GM21390 (cell line): ENCODE measurements around the gene MTA1.

Experiments
- ATAC-seq: cut with Tn5 transposase; IDR thresholded peaks from one replicate; pipeline ENCODE4 v1.9.1; 2021; ENCODE audit not compliant: unreplicated experiment

Gene MTA1

DNA sequence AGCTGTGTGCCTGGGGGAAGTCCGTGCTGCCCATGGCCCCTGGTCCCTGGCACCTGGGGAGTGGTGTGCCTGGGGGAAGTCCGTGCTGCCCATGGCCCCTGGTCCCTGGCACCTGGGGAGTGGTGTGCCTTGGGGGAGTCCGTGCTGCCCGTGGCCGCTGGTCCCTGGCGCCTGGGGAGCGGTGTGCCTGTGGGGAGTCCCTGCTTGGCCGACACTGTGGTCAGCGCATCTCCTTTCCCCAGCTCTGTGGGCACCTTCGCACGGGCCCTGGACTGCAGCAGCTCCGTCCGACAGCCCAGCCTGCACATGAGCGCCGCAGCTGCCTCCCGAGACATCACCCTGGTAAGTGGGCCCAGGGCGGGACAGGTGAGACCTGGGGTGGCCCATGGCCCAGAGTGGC is 40.5 kb downstream of the MTA1 start:
- no peak for ATAC-seq

DNA sequence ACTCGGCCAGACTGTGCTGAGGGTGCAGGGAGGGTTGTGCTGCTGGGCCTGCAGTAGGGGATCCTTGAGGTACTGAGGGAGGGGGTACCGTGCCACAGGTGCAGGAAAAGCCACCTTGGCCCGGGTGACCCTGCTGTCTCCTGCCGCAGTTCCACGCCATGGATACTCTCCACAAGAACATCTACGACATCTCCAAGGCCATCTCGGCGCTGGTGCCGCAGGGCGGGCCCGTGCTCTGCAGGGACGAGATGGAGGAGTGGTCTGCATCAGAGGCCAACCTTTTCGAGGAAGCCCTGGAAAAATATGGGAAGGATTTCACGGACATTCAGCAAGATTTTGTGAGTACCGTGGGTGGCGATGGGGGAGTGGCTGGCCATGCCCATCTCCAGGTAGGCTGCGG is 41.0 kb downstream of the MTA1 start:
- no peak for ATAC-seq

DNA sequence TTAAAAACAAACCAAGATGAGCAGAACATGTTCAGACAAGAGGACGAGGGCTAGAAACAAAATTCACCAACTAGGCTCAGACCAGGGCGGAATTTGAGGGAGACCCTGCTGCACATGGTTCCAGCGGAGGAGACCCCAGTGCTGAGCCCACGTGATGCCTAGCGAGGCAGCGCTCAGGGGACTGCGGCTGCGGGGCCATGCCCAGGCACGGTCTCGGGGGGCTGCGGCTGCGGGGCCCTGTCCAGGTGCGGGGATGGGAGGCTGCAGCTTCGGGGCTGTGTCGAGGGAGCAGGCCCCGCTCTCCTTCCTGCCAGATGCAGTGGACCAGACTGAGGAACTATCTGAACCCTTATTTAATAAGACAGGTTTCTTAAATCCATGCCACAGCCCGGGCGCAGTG is 42.3 kb downstream of the MTA1 start:
- no peak for ATAC-seq

DNA sequence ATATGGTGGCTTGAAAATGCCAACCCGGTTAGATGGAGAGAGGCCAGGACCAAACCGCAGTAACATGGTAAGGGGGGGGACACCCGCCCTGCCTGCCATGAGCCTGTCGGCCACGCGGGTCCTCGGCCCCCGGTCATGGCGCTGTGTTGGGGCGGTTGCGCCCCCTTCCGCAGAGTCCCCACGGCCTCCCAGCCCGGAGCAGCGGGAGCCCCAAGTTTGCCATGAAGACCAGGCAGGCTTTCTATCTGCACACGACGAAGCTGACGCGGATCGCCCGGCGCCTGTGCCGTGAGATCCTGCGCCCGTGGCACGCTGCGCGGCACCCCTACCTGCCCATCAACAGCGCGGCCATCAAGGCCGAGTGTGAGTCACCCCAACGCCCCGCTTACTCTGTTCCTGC is 44.9 kb downstream of the MTA1 start:
- no peak for ATAC-seq

DNA sequence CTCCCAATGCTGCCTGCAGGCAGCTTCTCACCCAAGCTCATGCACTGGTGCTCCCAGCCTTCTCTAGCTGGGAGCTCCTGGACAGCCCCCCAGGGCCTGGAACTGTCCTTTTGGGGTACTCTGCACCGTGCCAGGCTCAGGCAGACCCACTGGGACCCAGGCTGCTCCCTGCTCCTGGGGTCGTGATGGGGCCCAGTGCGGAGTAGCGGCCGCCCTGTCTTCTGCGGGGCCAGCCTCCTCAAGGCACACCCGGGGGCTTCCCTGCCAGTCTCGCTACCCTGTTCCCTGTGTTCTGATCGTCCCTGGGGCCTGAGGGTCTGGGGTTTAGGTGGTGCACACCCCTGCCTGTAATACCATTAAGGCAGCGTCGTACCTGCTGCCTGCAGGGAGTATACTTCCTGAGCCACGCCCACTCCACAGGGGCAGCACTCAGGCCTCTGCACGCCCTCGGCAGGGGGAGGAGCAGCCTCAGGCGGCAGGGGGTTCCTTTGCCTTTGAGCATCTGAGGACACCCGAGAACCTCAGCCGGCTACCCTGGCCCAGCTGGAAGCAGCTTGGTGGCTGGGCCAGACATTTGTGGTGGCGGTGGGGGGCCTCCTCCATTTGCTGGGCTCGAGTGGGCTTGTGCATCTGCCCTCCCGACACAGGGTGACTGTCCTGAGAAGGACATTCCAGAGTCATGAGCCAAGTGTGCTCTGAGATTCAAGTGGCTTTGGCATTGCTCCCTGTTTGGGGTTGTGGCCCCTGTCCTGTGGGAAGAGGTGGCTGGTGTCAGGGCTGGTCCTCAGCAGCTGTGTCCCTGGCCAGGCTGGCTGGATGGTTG is 45.8 kb downstream of the MTA1 start:
- no peak for ATAC-seq

DNA sequence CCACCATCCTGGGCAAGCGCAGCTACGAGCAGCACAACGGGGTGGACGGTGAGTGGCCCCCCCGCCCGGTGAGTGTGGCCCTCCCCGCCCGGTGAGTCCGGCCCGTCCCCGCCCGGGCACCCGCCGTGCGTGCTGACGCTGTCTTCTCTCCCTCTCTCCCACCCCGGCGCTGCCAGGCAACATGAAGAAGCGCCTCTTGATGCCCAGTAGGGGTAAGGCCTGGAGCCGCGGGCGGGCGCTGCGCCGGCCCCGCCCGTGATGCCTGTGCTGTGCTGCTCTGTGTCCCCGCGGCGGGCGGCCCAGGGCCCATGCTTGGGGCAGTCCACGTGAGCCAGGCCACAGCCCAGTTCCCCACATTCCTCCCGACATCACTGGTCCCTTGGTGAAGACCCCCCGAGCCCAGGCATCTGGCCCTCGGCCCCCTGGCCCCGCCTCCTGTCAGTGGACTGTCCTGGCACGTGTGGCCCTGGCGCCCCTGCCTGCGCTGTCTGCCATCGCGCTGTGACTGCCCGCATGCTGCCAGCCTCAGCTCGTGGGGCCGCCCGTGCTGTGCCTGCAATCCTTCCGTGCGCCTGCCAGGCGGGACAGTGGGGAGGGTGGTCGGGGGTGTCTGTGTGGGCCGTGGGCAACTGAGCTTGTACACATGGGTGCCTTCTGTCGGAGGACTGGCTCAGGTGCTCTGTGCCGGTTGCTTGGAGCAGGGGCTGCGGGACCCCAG is 47.1 kb downstream of the MTA1 start:
- ATAC-seq, result no peak

DNA sequence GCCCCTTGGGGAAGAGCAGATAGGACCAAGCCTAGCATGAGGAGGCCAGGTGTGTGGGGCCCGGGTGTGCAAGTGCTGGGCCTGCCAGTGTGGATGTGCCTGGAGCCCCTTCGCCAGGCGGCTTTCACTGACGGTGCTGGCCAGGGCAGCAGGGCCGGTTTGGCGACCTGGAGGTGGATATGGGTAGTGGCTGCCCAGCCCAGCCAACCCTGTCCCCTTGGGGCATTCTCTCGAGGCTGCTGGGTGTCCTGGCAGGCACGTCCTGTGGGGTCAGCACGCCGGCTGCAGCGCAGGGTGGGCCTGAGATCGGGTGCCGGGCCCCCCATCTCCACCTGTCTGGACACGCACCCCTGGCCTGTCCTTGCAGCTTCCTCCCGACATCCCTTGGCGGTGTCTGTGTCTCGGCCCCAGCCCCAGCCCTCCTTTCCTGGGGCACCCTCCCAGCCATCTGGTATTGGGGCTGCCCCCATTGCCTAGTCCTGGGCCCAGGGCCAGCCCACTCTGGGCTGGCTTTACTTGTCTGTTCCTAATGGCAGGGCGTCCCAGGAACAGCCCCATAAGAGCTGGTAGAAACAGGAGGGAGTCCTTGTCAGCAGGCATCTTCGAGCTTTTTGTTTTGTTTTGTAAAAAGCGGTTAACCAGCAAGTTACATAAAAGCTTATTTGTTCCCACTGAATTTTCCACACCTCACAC is 47.8 kb downstream of the MTA1 start:
- ATAC-seq, result no peak

DNA sequence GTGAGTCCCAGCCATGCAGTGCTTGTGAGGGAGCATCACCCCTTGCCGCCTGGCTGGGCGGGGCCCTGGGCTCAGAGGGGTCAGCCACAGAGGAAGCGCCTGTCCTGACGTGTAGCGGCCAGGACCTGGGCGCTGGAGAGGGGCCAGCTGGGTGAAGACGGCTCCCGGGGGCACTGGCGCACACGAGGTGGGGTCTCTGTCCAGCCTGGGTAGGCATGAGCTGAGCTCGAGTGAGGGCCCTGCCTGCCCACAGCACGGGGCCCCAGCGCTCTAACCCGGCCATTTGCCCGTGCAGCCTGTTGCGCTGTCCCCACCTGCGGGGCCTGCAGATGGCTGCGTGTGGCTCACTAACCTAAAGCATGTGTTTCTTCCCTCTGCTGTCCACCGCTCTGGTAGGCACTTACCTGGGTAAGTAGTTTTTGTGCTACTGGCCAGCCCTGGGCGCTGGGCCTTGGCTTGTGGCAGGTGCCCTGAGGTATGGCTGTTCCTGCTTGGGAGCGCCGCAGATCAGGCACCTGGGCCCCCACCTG is 48.4 kb downstream of the MTA1 start:
- ATAC-seq, result no peak

DNA sequence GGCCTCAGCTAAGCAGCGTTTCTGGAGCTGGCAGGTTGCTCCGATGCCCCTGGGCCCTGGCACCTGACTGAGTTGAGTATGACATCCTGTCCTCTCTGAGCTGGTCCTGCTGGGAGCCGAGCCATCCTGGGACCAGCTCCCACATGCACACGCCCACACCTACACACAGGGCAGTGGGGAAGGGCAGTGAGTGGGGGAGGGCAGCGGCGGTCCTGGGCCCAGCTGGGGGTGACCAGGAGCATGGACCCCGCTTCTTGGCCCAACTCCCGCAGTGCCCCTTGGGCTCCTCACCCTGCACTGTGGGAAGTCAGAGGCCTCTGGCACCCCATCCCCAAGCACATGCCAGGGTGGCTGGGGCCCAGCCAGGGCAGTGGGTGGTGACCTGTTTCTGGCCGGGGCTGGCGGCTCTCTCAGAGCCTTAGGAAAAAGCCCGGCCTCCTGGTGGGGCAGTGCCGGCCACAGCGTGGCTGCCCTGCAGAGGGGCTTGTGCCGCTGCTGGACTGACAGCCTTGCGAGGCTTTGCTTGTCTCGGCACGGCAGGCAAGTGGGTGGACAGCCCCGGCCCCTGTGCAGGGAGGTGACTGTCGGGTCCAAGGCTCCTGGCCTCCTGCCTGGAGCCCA is 49.1 kb downstream of the MTA1 start:
- no peak for ATAC-seq

DNA sequence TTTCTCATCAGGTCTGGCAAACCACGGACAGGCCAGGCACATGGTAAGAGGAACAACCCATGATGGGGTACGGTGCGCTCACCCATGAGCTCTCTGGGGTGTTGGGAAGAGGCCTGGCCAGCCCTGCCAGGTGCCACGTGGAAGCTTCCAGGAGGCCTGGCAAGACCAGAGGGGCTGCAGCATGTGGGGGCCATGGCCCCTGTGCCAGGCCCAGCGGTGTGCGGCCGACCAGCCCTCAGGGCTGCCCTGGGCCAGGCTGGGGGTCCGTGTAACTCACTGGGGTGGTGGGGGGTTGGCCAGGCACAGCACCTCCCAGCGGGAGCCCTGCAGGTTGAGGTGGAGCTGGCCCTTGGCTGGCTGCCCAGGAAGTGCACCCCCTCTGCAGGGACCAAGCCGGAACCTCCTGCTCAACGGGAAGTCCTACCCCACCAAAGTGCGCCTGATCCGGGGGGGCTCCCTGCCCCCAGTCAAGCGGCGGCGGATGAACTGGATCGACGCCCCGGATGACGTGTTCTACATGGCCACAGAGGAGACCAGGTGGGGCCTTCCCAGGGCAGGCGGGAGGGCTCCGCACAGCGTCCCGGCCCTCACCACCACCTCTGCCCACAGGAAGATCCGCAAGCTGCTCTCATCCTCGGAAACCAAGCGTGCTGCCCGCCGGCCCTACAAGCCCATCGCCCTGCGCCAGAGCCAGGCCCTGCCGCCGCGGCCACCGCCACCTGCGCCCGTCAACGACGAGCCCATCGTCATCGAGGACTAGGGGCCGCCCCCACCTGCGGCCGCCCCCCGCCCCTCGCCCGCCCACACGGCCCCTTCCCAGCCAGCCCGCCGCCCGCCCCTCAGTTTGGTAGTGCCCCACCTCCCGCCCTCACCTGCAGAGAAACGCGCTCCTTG is 50.1 kb downstream of the MTA1 start:
- no peak for ATAC-seq

DNA sequence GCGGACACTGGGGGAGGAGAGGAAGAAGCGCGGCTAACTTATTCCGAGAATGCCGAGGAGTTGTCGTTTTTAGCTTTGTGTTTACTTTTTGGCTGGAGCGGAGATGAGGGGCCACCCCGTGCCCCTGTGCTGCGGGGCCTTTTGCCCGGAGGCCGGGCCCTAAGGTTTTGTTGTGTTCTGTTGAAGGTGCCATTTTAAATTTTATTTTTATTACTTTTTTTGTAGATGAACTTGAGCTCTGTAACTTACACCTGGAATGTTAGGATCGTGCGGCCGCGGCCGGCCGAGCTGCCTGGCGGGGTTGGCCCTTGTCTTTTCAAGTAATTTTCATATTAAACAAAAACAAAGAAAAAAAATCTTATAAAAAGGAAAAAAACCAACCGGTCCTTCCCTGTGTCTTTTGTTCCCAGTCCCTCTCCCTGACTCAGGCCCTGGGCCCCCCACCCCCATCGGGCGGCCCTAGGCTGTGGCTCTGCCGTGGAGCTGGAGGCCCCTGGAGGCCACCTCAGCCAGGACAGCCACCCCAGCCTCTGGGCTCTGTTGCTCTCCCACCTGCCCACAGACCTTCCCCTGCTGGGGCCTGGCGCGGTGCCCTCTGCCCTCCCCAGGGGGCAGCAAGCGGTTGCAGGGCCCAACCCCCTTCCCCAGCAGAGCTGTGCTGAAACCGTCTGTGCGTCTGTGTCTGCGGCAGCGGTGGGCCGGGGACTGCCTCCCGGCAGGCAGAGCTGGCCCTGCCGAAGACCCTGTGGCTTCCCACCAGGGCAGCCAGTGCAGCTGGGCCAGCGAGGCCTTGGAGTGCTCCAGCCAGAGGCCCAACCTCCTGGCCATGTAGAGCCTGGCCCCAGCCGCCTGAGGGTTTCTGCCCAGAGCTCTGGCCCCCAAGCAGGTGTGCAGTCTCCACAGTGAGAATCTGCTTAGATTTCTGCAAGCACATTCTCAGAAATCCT is 51.0 kb downstream of the MTA1 start:
- ATAC-seq, result no peak

DNA sequence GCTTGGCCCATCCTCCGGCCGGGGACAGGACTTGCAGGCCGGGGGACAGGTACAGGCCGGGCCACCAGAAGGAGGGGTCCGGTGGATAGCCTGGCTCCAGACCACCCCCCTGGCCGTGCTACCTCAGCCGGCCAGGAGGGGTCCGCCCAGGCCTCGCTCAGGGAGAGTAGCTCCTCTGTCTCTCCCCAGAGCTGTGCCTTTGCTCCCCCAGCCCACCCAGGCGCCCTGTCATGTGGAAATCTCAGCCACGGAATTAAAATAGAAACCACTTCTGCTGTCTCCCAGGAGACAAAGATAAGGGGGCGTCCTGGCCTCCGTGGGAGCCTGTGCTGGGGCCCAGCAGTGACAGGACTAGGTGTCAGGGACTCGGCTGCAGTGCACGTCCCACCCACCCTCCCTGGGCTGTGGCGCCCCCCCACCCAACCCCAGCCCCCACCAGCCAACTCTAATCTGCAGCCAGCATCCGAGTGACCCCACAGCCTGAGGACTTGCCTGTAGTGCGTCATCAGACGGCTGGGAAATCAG is 51.7 kb downstream of the MTA1 start:
- ATAC-seq, result no peak

DNA sequence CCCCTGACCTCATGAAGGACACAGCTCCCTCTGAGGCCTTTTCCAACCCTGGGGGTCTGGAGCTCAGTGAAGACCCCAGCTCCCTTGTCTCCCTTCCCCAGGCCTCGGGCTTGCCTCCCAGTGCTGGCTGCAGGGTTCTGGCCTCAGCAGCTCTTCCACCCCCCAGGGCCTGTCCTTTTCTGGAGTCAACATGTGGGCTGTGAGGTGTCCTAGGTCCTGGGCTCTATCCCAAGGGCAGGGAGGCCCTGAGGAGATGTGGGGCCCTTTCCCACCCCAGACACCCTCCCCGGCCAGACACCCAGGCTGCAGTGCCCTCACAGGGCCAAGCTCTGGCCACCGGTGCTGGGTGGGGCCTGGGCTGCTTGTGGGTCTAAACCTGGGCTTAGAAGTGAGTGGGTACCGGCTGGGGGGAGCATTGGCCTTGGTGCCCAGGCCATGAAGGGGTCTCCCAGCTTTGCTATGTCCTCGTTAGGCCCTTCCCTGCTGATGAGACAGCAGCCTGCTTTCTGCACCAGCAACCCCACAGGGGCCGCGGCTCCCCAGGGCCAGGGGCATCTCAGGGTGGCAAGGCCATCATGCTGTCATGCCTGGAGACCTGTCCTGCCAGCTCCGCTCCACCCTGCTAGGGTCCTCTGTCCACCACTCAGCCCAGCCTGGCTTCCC is 52.3 kb downstream of the MTA1 start:
- no peak for ATAC-seq

DNA sequence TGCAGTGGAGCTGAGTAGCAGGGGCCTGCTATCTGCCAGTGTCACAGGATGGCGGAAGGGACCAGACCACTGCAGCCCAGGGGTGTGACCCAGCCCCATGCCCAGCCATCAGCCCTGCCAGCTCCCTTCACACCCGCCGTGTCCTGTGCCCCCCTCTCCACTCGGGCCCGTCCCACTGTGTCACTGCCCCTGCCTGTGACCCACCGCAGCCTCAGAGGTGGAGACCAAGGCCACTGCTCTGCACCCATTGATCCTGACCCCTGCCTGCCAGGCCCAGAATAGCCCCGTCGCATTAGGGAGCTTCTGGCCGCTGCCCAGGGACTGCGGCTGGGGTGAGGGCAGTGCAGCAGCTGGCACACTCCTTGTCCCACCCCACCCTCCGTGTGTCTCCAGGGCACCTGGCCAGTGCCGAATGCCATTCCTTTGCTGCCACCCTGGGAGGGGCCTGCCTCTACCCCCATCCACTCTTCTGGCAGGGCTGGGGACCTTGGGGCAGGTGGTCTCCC is 52.9 kb downstream of the MTA1 start:
- no peak for ATAC-seq

DNA sequence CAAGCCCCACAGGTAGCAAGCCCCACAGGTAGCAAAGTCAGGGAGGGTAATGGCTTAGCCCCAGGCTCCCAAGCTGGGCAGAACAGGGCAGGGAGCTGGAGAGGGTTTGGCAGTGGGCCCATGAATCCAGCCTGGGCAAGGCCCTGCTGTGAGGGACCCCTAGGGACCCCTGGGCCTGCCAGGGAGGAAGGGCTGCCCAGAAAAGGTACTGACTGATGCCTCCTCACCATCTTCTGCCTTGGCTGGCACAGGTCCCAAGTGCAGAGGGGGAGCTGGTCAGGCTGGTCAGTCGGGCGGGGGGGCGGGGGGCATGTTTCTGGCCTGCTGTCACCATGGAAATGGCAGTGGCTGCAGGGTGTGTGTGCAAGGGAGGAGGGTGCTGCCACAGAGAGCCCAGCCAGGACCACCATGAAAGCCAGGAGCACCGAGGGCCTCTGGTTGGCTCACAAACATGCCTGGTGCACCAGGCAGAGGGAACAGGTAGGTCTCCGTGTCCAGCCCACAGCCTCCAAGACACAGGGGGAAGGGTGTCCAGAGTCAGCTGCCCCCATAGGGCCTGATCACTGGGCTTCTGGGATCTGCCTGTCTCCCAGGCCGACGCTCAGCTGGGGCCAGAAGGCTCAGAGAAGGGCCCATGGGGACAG is 53.5 kb downstream of the MTA1 start:
- ATAC-seq, result no peak

DNA sequence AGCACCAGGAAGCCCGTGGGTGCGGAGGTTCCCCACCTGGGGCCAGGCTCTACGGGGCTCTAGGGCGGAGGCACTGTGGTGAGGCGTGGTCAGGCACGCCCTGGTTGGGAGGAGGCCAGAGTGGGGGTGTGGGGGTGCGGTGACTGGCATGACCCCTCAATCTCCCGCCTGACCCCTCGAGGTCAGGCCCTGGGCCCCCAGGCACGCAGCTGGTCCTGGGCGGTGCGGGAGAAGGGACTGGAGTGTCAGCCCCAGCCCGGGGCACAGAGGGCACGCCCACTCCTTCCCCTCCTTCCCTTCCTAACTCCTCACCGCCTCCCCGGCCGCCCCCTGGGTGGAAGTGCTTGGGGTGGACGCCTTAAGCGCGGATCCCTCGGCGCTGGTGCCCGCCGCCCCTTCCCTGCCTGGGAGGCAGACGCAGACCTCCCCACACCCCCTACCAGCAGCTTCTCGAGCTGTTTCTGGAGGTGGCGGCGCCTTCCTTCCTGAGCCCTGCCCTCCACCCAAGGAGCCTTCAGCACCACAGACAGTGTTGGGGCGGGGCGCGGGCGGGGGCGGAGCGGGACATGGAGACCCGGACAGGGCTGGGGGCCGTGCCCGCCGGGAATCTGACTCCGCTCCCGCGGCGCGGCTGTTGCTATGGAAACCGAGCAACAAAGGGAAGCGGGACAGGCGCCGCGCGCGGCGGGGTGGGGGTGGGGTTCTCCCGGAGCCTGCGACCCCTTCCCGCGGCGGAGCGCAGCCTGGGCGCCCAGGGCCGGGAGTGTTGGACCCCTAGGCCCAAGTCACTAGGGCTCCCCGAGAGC is 54.3 kb downstream of the MTA1 start:
- no peak for ATAC-seq
